Lung (tissue), 12 donors: ENCODE data around the gene CAPN3. TPM values are rescaled to one million over a fixed set of nuclear protein-coding genes. Genes with fewer than 3 reads are reported as not detected.

Experiments used
- ATAC-seq: fragments of 200-7000 bp; cut with Tn5 transposase; one replicate; pipeline ENCODE4 v1.9.1; 2020; ENCODE audit warnings: moderate number of reproducible peaks; ENCODE audit not compliant: insufficient read depth, low FRiP score
- DNase-seq, 3 donors: peaks; one replicate each; pipeline ENCODE4 v3.0.0-alpha.2; 2013 to 2017
- H3K27ac ChIP-seq, 2 donors: one replicate each; pipeline ENCODE4 v1.5.1; 2013; ENCODE audit warnings: mild to moderate bottlenecking in 2 of 2, moderate library complexity in 2 of 2, control low read depth in 1 of 2, inconsistent platforms in 1 of 2, low read depth in 1 of 2, low read length in 1 of 2
- H3K27me3 ChIP-seq, 3 donors: one replicate each; pipeline ENCODE4 v1.5.1; 2013; ENCODE audit warnings: low read length in 2 of 3; ENCODE audit not compliant: control insufficient read depth in 3 of 3, insufficient read depth in 3 of 3
- H3K36me3 ChIP-seq, 4 donors: one replicate each; pipeline ENCODE4 v1.5.1; 2013; ENCODE audit warnings: low read length in 4 of 4, mild to moderate bottlenecking in 1 of 4, moderate library complexity in 1 of 4; ENCODE audit not compliant: control insufficient read depth in 4 of 4, insufficient read depth in 4 of 4
- H3K4me1 ChIP-seq, 5 donors: one replicate each; pipeline ENCODE4 v1.5.1; 2013; ENCODE audit warnings: low read length in 5 of 5, mild to moderate bottlenecking in 2 of 5, moderate library complexity in 1 of 5; ENCODE audit not compliant: control insufficient read depth in 5 of 5, insufficient read depth in 5 of 5
- H3K4me3 ChIP-seq: one replicate; pipeline ENCODE4 v1.5.1; 2013; ENCODE audit warnings: mild to moderate bottlenecking, control low read depth, moderate library complexity
- H3K9ac ChIP-seq, 2 donors: one replicate each; pipeline ENCODE4 v1.5.1; 2013; ENCODE audit warnings: low read length in 2 of 2, control low read depth in 1 of 2; ENCODE audit not compliant: insufficient read depth in 1 of 2
- H3K9me3 ChIP-seq, 4 donors: one replicate each; pipeline ENCODE4 v1.5.1; 2013; ENCODE audit warnings: low read length in 3 of 4, mild to moderate bottlenecking in 1 of 4, moderate library complexity in 1 of 4; ENCODE audit not compliant: control insufficient read depth in 4 of 4, insufficient read depth in 3 of 4
- WGBS, 2 donors: extraction: QIAGEN DNeasy Blood & Tissue Kit; methylation state at CpG; one replicate each; pipeline ENCODE4 v1.1.7; 2013; 5-methylcytosine and 5-hydroxymethylcytosine counted together
- polyA plus RNA-seq, 2 donors: library from polyadenylated mRNA; stranded (reverse); fragments of 200-250 nt; gene quantifications; one replicate each; pipeline ENCODE4 v1.2.1, GENCODE V29; 2013
- total RNA-seq, 2 donors: library from RNA; depleted of rRNA in 1 of 2; stranded (reverse); fragments of >200 nt in 1 of 2; gene quantifications; one replicate each; pipeline ENCODE4 v1.2.1, GENCODE V29; 2014 to 2021
- TF ChIP-seq, protein P1 (sequence below): IDR thresholded peaks from 2 replicates; pipeline ENCODE4 v1.5.1; 2012; ENCODE audit warnings: mild to moderate bottlenecking; ENCODE audit errors: control extremely low read depth, extremely low read depth
- donor health status: control.
- donor health status: control.
- donor health status: Bipolar disorder and iron deficiency.
- donor health status: healthy.
- donor health status: DM: yes; HTN: yes; CAD: no.

Gene CAPN3
- total and polyA plus RNA-seq, 4 donors = 12.1 to 56.6 (median 24.7) TPM

DNA sequence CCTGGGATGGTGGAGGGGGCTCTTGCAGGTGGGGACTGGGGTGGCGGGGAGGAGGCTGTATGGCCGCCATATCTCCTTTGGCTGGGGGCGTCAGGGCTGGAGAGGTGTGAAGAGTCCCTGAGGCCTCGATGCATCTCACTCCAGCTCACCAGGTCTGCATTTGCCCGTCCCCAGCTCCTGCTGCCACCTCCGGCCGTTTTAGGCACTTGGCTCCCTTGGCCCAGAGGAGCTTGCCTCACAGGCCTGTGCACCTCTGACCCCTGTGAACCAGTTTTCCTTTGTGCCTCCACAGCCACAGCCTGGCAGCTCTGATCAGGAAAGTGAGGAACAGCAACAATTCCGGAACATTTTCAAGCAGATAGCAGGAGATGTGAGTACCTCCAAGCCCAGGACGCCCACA is 49.7 kb downstream of the CAPN3 start:
- H3K27ac ChIP-seq = no peak overlapping the region
- DNase-seq (no peak), ATAC-seq (no peak)
- H3K4me3 ChIP-seq = no peak overlapping the region
- peaks cover 0 to 3% (median 0%) of the 10 kb centered on the region in 5 donors for H3K4me1 ChIP-seq
- no peaks in the 10 kb centered on the region for H3K27me3 ChIP-seq
- no peak overlapping the region for H3K9ac ChIP-seq
- H3K36me3 ChIP-seq = peaks cover 5 to 34% (median 12%) of the 10 kb centered on the region in 4 donors
- no peaks in the 10 kb centered on the region for H3K9me3 ChIP-seq
- TF ChIP-seq, protein P1, sequence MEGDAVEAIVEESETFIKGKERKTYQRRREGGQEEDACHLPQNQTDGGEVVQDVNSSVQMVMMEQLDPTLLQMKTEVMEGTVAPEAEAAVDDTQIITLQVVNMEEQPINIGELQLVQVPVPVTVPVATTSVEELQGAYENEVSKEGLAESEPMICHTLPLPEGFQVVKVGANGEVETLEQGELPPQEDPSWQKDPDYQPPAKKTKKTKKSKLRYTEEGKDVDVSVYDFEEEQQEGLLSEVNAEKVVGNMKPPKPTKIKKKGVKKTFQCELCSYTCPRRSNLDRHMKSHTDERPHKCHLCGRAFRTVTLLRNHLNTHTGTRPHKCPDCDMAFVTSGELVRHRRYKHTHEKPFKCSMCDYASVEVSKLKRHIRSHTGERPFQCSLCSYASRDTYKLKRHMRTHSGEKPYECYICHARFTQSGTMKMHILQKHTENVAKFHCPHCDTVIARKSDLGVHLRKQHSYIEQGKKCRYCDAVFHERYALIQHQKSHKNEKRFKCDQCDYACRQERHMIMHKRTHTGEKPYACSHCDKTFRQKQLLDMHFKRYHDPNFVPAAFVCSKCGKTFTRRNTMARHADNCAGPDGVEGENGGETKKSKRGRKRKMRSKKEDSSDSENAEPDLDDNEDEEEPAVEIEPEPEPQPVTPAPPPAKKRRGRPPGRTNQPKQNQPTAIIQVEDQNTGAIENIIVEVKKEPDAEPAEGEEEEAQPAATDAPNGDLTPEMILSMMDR = no peak
- WGBS, 2 donors = 87 to 93% methylated on average over 9 of the region's 9 CpGs

DNA sequence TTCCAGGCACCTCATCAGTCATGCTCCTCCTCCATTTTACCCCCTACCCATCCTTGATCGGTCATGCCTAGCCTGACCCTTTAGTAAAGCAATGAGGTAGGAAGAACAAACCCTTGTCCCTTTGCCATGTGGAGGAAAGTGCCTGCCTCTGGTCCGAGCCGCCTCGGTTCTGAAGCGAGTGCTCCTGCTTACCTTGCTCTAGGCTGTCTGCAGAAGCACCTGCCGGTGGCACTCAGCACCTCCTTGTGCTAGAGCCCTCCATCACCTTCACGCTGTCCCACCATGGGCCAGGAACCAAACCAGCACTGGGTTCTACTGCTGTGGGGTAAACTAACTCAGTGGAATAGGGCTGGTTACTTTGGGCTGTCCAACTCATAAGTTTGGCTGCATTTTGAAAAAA is 52.6 kb downstream of the CAPN3 start:
- 99% methylated on average over 7 of the region's 7 CpGs for WGBS, 2 donors
- H3K9ac ChIP-seq = no peak overlapping the region
- TF ChIP-seq, protein P1 = no peak

DNA sequence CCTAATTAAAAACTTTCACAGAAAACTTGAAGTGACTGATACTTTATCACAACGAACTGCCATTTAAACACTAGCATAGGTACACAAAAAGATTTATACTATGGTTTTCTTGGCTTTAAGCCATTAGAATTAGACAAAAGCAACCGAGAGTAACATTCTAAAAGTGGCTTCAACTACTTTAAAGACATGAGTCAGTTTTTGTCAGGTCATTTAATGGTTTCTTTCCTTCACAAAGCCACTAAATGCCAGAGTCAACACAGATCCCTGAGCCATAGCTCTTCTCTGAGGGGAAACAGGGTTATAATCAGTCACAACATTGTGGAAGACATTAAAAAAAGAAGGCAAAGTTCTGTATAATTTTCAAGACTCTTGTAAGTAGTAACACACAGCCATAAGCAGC is 54.6 kb downstream of the CAPN3 start:
- Histone ChIP-seq H3K27ac (no peak overlapping the region), H3K4me3 (no peak overlapping the region), H3K27me3 (no peaks in the 10 kb centered on the region), H3K9me3 (no peaks in the 10 kb centered on the region), H3K9ac (no peak overlapping the region), H3K4me1 (no peaks in the 10 kb centered on the region), H3K36me3 (peaks cover 34 to 51% (median 38%) of the 10 kb centered on the region in 4 donors)
- DNase-seq (no peak), ATAC-seq (no peak)
- WGBS, 2 donors = 46 to 78% methylated on average over 2 of the region's 2 CpGs
- TF ChIP-seq, protein P1 = no peak

More for the DNA sequence above, 52.6 kb downstream of the CAPN3 start:
- Histone ChIP-seq H3K4me3 (no peak overlapping the region), H3K4me1 (peaks cover 0 to 3% (median 0%) of the 10 kb centered on the region in 5 donors), H3K27me3 (no peaks in the 10 kb centered on the region), H3K36me3 (peaks cover 23 to 44% (median 30%) of the 10 kb centered on the region in 4 donors), H3K27ac (no peak overlapping the region), H3K9me3 (no peaks in the 10 kb centered on the region)
- ATAC-seq (no peak), DNase-seq (no peak)

DNA sequence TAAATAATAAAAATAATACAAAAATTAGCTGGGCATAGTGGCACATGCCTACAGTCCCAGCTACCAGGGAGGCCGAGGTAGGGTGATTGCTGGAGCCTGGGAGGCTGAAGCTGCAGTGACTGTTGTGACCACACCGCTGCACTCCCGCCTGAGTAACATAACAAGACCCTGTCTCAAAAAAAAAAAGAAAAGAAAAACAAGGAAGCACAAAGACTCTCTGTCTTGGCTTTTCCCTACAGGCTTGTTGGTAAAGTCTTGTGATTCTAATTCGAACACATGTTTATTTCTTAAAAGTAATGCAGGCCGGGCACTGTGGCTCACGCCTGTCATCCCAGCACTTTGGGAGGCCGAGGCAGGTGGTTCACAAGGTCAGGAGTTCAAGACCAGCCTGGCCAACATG is 60.1 kb downstream of the CAPN3 start:
- Histone ChIP-seq H3K4me3 (no peak overlapping the region), H3K9ac (no peak overlapping the region), H3K27me3 (no peaks in the 10 kb centered on the region), H3K27ac (no peak overlapping the region), H3K36me3 (peaks cover 30 to 62% (median 43%) of the 10 kb centered on the region in 4 donors), H3K9me3 (no peaks in the 10 kb centered on the region), H3K4me1 (no peaks in the 10 kb centered on the region)
- WGBS, 2 donors = 92 to 97% methylated on average over 7 of the region's 7 CpGs
- ATAC-seq = no peak
- no peak for DNase-seq
- TF ChIP-seq, protein P1 = no peak
